HG03457 (cell line): ENCODE data around the gene TKTL1.

Experiments
- ATAC-seq: cut with Tn5 transposase; IDR thresholded peaks from one replicate; pipeline ENCODE4 v1.9.1; 2021; ENCODE audit warnings: moderate number of reproducible peaks; ENCODE audit not compliant: unreplicated experiment

The TKTL1 gene

GRCh38 chrX:154373340-154374306 is 78.0 kb downstream of the TKTL1 start:
- no peak for ATAC-seq

GRCh38 chrX:154374313-154375155 is 78.9 kb downstream of the TKTL1 start, which contains the start of gene FLNA:
Gene FLNA, minus strand, starts transcription at chrX:154374634. Its CDS starts 3,389 bp downstream, at chrX:154371245.
- no peak for ATAC-seq

- ATAC-seq: no peak
Measured at GRCh38 chrX:154375156-154375504, 79.5 kb downstream of the TKTL1 start.

- no peak for ATAC-seq
Measured at GRCh38 chrX:154376774-154377173, 81.2 kb downstream of the TKTL1 start.

GRCh38 chrX:154378059-154378798 is 82.6 kb downstream of the TKTL1 start:
- peak; percentile 58 for ATAC-seq

GRCh38 chrX:154378799-154379568 is 83.4 kb downstream of the TKTL1 start, which contains the start of gene EMD:
Gene EMD, plus strand, starts transcription at chrX:154379295. Its CDS starts 190 bp downstream, at chrX:154379485.
- peak; percentile 66 for ATAC-seq

GRCh38 chrX:154379569-154379951 is 84.0 kb downstream of the TKTL1 start:
- no peak for ATAC-seq
